Skeletal muscle tissue (tissue), 4 donors: ENCODE measurements around the gene DDX60. TPM values are rescaled to one million over a fixed set of nuclear protein-coding genes. Genes with fewer than 3 reads are reported as not detected.

Experiments
- H3K27ac ChIP-seq: one replicate; pipeline ENCODE4 v1.7.0; 2013; ENCODE audit warnings: mild to moderate bottlenecking, low read depth, low read length, inconsistent platforms
- H3K27me3 ChIP-seq, 3 donors: one replicate each; pipeline ENCODE4 v1.7.0; 2013; ENCODE audit warnings: low read length in 3 of 3; ENCODE audit not compliant: control insufficient read depth in 3 of 3, insufficient read depth in 3 of 3
- H3K36me3 ChIP-seq, 3 donors: one replicate each; pipeline ENCODE4 v1.7.0; 2013; ENCODE audit warnings: low read length in 3 of 3; ENCODE audit not compliant: control insufficient read depth in 3 of 3, insufficient read depth in 3 of 3
- H3K4me1 ChIP-seq, 3 donors: one replicate each; pipeline ENCODE4 v1.7.0; 2013; ENCODE audit warnings: low read length in 3 of 3, mild to moderate bottlenecking in 3 of 3; ENCODE audit not compliant: control insufficient read depth in 3 of 3, insufficient read depth in 3 of 3
- H3K4me3 ChIP-seq, 3 donors: one replicate each; pipeline ENCODE4 v1.7.0; 2013; ENCODE audit warnings: low read length in 3 of 3
- H3K9ac ChIP-seq, 3 donors: one replicate each; pipeline ENCODE4 v1.7.0; 2013; ENCODE audit warnings: low read length in 3 of 3, mild to moderate bottlenecking in 3 of 3, moderate library complexity in 2 of 3, low read depth in 1 of 3
- H3K9me3 ChIP-seq, 3 donors: one replicate each; pipeline ENCODE4 v1.7.0; 2013; ENCODE audit warnings: low read length in 3 of 3; ENCODE audit not compliant: control insufficient read depth in 3 of 3
- total RNA-seq: library from RNA; depleted of rRNA; stranded (reverse); fragments of >200 nt; gene quantifications from one replicate; pipeline ENCODE4 v1.2.3, GENCODE V29; 2014
- donor health status: Osteomylitis.

Gene DDX60
- total RNA-seq, 1 donor from 2014 or later = 8.9 TPM

- no peaks in the 10 kb centered on the region for H3K27me3 ChIP-seq
- H3K4me1 ChIP-seq = peaks cover 14 to 25% (median 15%) of the 10 kb centered on the region in 3 donors
- H3K9me3 ChIP-seq = no peaks in the 10 kb centered on the region
- no peak overlapping the region for H3K9ac ChIP-seq
- H3K27ac ChIP-seq = peak overlapping the region; percentile 67
- peaks cover 0 to 12% (median 4%) of the 10 kb centered on the region in 3 donors for H3K36me3 ChIP-seq
- peak overlapping the region in 1 of 3 donors; percentile 13 for H3K4me3 ChIP-seq
Observed at GRCh38 chr4:168265327-168265726, 53.2 kb downstream of the DDX60 start.

DNA sequence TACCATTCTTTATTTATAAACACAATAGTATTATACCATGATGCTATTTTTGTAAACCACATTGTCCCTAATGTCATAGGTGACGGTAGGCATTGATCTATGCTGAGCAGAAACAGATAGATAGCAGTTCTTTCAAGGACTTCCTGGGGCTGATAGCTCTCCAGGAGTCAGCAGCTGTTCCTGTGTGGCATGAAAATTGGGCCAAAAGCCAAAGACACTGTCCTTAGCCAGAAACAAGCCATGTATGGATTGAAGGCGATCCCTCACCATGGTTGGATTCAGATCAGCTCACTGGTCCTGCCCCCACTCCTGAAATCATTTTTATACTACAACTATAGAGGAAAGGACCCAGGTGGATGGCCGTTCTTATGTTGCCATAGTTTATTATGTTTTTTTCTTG, 53.6 kb downstream of the DDX60 start:
- peaks cover 10 to 22% (median 12%) of the 10 kb centered on the region in 3 donors for H3K4me1 ChIP-seq
- no peaks in the 10 kb centered on the region for H3K27me3 ChIP-seq
- no peak overlapping the region for H3K9ac ChIP-seq
- H3K27ac ChIP-seq = peak overlapping the region; percentile 67
- no peak overlapping the region for H3K4me3 ChIP-seq
- H3K9me3 ChIP-seq = no peaks in the 10 kb centered on the region
- H3K36me3 ChIP-seq = peaks cover 0 to 13% (median 6%) of the 10 kb centered on the region in 3 donors

DNA sequence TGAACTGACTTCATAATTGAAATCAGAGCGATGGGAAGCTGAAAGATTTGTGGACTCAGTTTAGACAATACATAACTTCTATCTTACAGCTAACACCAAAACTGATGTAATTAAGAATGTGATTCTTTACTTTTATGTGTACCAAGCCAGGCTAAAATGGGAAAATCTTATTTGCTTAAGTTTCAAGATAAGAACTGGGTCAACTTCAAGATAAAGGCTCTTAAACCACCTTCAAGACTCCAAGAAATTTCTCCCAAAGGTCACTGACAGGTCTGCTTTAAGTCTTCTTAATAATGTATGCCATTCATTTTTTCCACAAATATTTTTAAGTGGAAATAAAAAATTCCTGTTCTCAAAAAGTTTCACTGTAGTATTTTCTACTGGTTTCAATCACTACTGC, 55.5 kb downstream of the DDX60 start:
- Histone ChIP-seq H3K4me1 (peaks cover 5 to 17% (median 6%) of the 10 kb centered on the region in 3 donors), H3K27me3 (no peaks in the 10 kb centered on the region), H3K36me3 (peaks cover 0 to 10% (median 6%) of the 10 kb centered on the region in 3 donors), H3K9ac (no peak overlapping the region), H3K9me3 (no peaks in the 10 kb centered on the region), H3K4me3 (no peak overlapping the region), H3K27ac (no peak overlapping the region)

DNA sequence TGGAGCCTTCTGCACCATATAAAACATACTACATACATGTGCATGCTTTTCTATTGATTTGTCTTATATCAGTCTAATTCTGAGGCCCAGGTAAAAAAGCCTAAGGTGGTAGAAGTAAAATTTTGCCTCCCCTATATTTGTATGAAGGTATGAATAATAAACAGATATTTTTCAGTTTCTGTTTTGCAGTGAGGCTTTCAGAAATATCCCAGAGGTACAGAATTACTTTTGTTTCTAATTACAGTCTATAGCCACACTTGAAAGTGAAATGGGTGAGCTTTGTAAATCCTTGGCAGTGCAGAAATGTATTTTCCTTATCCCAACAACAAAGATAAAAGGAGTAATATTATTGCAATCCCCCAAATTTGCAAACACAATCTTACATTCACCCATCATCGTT, 59.5 kb downstream of the DDX60 start:
- Histone ChIP-seq H3K4me3 (no peak overlapping the region), H3K9ac (no peak overlapping the region), H3K27ac (no peak overlapping the region), H3K27me3 (no peaks in the 10 kb centered on the region), H3K4me1 (no peaks in the 10 kb centered on the region), H3K36me3 (peaks cover 0 to 11% (median 6%) of the 10 kb centered on the region in 3 donors), H3K9me3 (no peaks in the 10 kb centered on the region)

DNA sequence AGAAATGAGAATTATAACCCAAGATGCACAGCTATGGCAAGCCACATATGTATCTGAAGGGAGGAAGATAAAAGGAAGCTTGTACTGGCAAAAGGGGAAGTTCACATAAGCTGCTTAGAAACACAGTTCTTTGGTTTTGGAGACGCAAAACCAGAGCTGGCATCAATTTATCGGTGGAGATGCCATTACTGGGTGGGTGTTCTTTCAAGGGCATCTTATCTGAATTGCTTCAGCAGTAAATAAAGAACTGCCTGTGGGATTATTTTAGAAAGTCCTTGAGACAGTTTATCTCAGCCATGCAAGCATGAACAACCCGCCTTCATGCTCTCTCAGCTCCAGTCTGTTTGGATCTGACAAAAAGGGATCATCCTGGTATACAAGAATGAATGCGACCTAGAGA, 60.8 kb downstream of the DDX60 start:
- no peaks in the 10 kb centered on the region for H3K27me3 ChIP-seq
- H3K27ac ChIP-seq = no peak overlapping the region
- no peaks in the 10 kb centered on the region for H3K4me1 ChIP-seq
- no peaks in the 10 kb centered on the region for H3K9me3 ChIP-seq
- peaks cover 0 to 19% (median 6%) of the 10 kb centered on the region in 3 donors for H3K36me3 ChIP-seq
- no peak overlapping the region for H3K9ac ChIP-seq
- H3K4me3 ChIP-seq = no peak overlapping the region

- H3K9ac ChIP-seq = no peak overlapping the region
- no peaks in the 10 kb centered on the region for H3K27me3 ChIP-seq
- H3K36me3 ChIP-seq = peaks cover 0 to 16% (median 13%) of the 10 kb centered on the region in 3 donors
- no peaks in the 10 kb centered on the region for H3K4me1 ChIP-seq
- H3K9me3 ChIP-seq = no peaks in the 10 kb centered on the region
- no peak overlapping the region for H3K27ac ChIP-seq
- H3K4me3 ChIP-seq = no peak overlapping the region
Observed at GRCh38 chr4:168248176-168248710, 70.3 kb downstream of the DDX60 start.

- H3K4me3 ChIP-seq = no peak overlapping the region
- no peak overlapping the region for H3K27ac ChIP-seq
- no peaks in the 10 kb centered on the region for H3K27me3 ChIP-seq
- H3K4me1 ChIP-seq = no peaks in the 10 kb centered on the region
- H3K9me3 ChIP-seq = no peaks in the 10 kb centered on the region
- H3K9ac ChIP-seq = no peak overlapping the region
- peaks cover 0 to 16% (median 11%) of the 10 kb centered on the region in 3 donors for H3K36me3 ChIP-seq
Observed at GRCh38 chr4:168247603-168248002, 70.9 kb downstream of the DDX60 start.

GRCh38 chr4:168241953-168242352, 76.6 kb downstream of the DDX60 start:
- H3K9ac ChIP-seq = no peak overlapping the region
- H3K4me3 ChIP-seq = no peak overlapping the region
- no peaks in the 10 kb centered on the region for H3K4me1 ChIP-seq
- peaks cover 0 to 2% (median 0%) of the 10 kb centered on the region in 3 donors for H3K9me3 ChIP-seq
- no peak overlapping the region for H3K27ac ChIP-seq
- no peaks in the 10 kb centered on the region for H3K27me3 ChIP-seq
- peaks cover 0 to 5% (median 4%) of the 10 kb centered on the region in 3 donors for H3K36me3 ChIP-seq

GRCh38 chr4:168240821-168241220, 77.7 kb downstream of the DDX60 start:
- H3K9ac ChIP-seq = no peak overlapping the region
- peaks cover 0 to 4% (median 0%) of the 10 kb centered on the region in 3 donors for H3K36me3 ChIP-seq
- no peaks in the 10 kb centered on the region for H3K27me3 ChIP-seq
- no peak overlapping the region for H3K4me3 ChIP-seq
- H3K9me3 ChIP-seq = peaks cover 0 to 2% (median 0%) of the 10 kb centered on the region in 3 donors
- no peak overlapping the region for H3K27ac ChIP-seq
- H3K4me1 ChIP-seq = no peaks in the 10 kb centered on the region

DNA sequence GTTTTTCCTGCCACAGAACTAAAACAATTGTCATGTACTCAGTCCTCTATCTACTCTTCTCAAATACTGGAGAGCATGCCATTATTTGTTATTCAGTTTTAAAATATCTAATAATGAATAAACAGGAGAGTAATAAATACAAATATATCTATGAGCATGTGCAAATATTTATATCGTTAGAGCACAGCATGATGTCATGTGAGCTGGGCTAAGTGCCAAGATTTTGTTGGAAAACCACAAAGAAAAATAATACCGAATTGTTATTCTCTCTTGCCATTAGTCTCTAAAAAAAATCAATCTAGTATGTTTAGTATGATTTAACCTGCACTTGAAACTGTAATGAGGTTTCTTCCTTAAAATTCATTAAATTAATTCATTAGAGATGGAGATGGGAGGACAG, 97.3 kb downstream of the DDX60 start:
- no peaks in the 10 kb centered on the region for H3K27me3 ChIP-seq
- no peak overlapping the region for H3K9ac ChIP-seq
- no peaks in the 10 kb centered on the region for H3K4me1 ChIP-seq
- H3K9me3 ChIP-seq = no peaks in the 10 kb centered on the region
- no peak overlapping the region for H3K4me3 ChIP-seq
- peaks cover 3 to 15% (median 13%) of the 10 kb centered on the region in 3 donors for H3K36me3 ChIP-seq
- H3K27ac ChIP-seq = no peak overlapping the region
